SU-DHL-6 (cell line): ENCODE measurements around the gene CTNS.

Experiments used
- H2AFZ ChIP-seq: fragments of 200-600 bp; sonication (generic); 2 replicates; pipeline ENCODE4 v1.6.1; 2014; ENCODE audit warnings: low read depth, mild to moderate bottlenecking, moderate library complexity, mixed read lengths, antibody characterized with exemption, low read length; ENCODE audit not compliant: severe bottlenecking
- H3F3A ChIP-seq: fragments of 200-600 bp; shearing (Covaris generic); 2 replicates; pipeline ENCODE4 v1.6.0; 2016; ENCODE audit warnings: antibody characterized with exemption, mild to moderate bottlenecking; ENCODE audit not compliant: insufficient read depth
- H3K27ac ChIP-seq: fragments of 200-600 bp; sonication (generic); 2 replicates; pipeline ENCODE4 v1.5.1; 2016; ENCODE audit warnings: low read depth, mild to moderate bottlenecking, low read length, moderate library complexity, mixed read lengths
- H3K27me3 ChIP-seq: fragments of 200-600 bp; sonication (generic), shearing (Covaris generic); 2 replicates; pipeline ENCODE4 v1.6.0; 2014; ENCODE audit warnings: mild to moderate bottlenecking, low read length
- H3K36me3 ChIP-seq: fragments of 200-600 bp; sonication (generic); 2 replicates; pipeline ENCODE4 v1.6.1; 2014; ENCODE audit warnings: mild to moderate bottlenecking, low read length, mixed read lengths
- H3K4me2 ChIP-seq: fragments of 300-600, 200-600 bp; shearing (Covaris generic), sonication (generic); 2 replicates; pipeline ENCODE4 v1.6.0; 2014; ENCODE audit warnings: low read length, low read depth, mild to moderate bottlenecking; ENCODE audit not compliant: poor library complexity, severe bottlenecking
- H3K4me3 ChIP-seq: fragments of 200-600 bp; sonication (generic); 2 replicates; pipeline ENCODE4 v1.5.1; 2014; ENCODE audit warnings: antibody characterized with exemption, low read length, mild to moderate bottlenecking, mixed read lengths; ENCODE audit not compliant: insufficient read depth, poor library complexity, severe bottlenecking
- H3K79me2 ChIP-seq: fragments of 200-600 bp; sonication (generic); 2 replicates; pipeline ENCODE4 v1.6.1; 2014; ENCODE audit warnings: mild to moderate bottlenecking, low read length, moderate library complexity; ENCODE audit not compliant: insufficient read depth
- H3K9ac ChIP-seq: fragments of 200-600 bp; sonication (generic); 2 replicates; pipeline ENCODE4 v1.7.0; 2014; ENCODE audit warnings: mild to moderate bottlenecking, low read length
- H3K9me2 ChIP-seq: fragments of 200-600 bp; sonication (generic); replicated peaks from 2 replicates; pipeline ENCODE4 v1.6.1; 2014; ENCODE audit warnings: low read length; ENCODE audit not compliant: insufficient read depth
- H3K9me3 ChIP-seq: fragments of 200-600 bp; sonication (generic); 2 replicates; pipeline ENCODE4 v1.6.1; 2014; ENCODE audit warnings: low read length, mixed read lengths; ENCODE audit not compliant: insufficient read depth
- H4K20me1 ChIP-seq: fragments of 200-600 bp; sonication (generic); 2 replicates; pipeline ENCODE4 v1.6.1; 2014; ENCODE audit warnings: low read depth, mild to moderate bottlenecking, antibody characterized with exemption, low read length, moderate library complexity, mixed read lengths
- CTCF ChIP-seq: fragments of 200-600 bp; sonication (generic); IDR thresholded peaks from one replicate; pipeline ENCODE4 v1.5.1; 2017; ENCODE audit warnings: antibody characterized with exemption, mild to moderate bottlenecking, low read length, moderate library complexity; ENCODE audit not compliant: insufficient read depth, poor library complexity, severe bottlenecking
- EZH2phosphoT487 ChIP-seq: fragments of 200-600 bp; sonication (generic), shearing (Covaris generic); conservative IDR thresholded peaks from 2 replicates; pipeline ENCODE4 v1.6.1; 2018; ENCODE audit warnings: mild to moderate bottlenecking, antibody characterized with exemption, low read length, moderate library complexity, mixed read lengths

The CTNS gene

GRCh38 chr17:3647251-3647650, 10.7 kb downstream of the CTNS start:
- Histone ChIP-seq H3K4me3 (no peak overlapping the region), H3K9me3 (no peaks in the 10 kb centered on the region), H3K79me2 (no peaks in the 10 kb centered on the region), H4K20me1 (no peaks in the 10 kb centered on the region), H3K27ac (no peak overlapping the region), H2AFZ (no peak overlapping the region), H3K9me2 (no peaks in the 10 kb centered on the region), H3K4me2 (no peak overlapping the region), H3K27me3 (no peaks in the 10 kb centered on the region), H3F3A (no peaks in the 10 kb centered on the region), H3K9ac (no peak overlapping the region), H3K36me3 (no peaks in the 10 kb centered on the region)
- TF ChIP-seq EZH2phosphoT487 = no peak
- TF ChIP-seq CTCF = no peak

- H3K36me3 ChIP-seq = no peaks in the 10 kb centered on the region
- TF ChIP-seq CTCF (peak; percentile 9), EZH2phosphoT487 (no peak)
- H3K79me2 ChIP-seq = no peaks in the 10 kb centered on the region
- no peak overlapping the region for H3K4me2 ChIP-seq
- no peak overlapping the region for H2AFZ ChIP-seq
- H3K9ac ChIP-seq = no peak overlapping the region
- no peaks in the 10 kb centered on the region for H3K9me2 ChIP-seq
- H3K27ac ChIP-seq = no peak overlapping the region
- H3F3A ChIP-seq = no peaks in the 10 kb centered on the region
- no peak overlapping the region for H3K4me3 ChIP-seq
- no peaks in the 10 kb centered on the region for H3K27me3 ChIP-seq
- H4K20me1 ChIP-seq = no peaks in the 10 kb centered on the region
- no peaks in the 10 kb centered on the region for H3K9me3 ChIP-seq
Observed at GRCh38 chr17:3647769-3648555, 11.4 kb downstream of the CTNS start.

- H3K79me2 ChIP-seq = no peaks in the 10 kb centered on the region
- no peaks in the 10 kb centered on the region for H3K9me2 ChIP-seq
- no peaks in the 10 kb centered on the region for H3K9me3 ChIP-seq
- H3K4me2 ChIP-seq = no peak overlapping the region
- H3K27me3 ChIP-seq = no peaks in the 10 kb centered on the region
- no peak overlapping the region for H3K27ac ChIP-seq
- H3K36me3 ChIP-seq = no peaks in the 10 kb centered on the region
- H3K9ac ChIP-seq = no peak overlapping the region
- H3F3A ChIP-seq = no peaks in the 10 kb centered on the region
- H3K4me3 ChIP-seq = no peak overlapping the region
- no peak overlapping the region for H2AFZ ChIP-seq
- no peaks in the 10 kb centered on the region for H4K20me1 ChIP-seq
- TF ChIP-seq CTCF (no peak), EZH2phosphoT487 (no peak)
Observed at GRCh38 chr17:3655766-3656165, 19.2 kb downstream of the CTNS start.
